ENCODE measurements around the gene PIM1.
A peak's percentile ranks its signal among the peaks of the same experiment; 100 is the strongest.
"Not testable (repeated sequence)": the region's sequence is repeated elsewhere in the genome, so short reads cannot be mapped to it uniquely, and the experiment has no call there.

The PIM1 gene

DNA sequence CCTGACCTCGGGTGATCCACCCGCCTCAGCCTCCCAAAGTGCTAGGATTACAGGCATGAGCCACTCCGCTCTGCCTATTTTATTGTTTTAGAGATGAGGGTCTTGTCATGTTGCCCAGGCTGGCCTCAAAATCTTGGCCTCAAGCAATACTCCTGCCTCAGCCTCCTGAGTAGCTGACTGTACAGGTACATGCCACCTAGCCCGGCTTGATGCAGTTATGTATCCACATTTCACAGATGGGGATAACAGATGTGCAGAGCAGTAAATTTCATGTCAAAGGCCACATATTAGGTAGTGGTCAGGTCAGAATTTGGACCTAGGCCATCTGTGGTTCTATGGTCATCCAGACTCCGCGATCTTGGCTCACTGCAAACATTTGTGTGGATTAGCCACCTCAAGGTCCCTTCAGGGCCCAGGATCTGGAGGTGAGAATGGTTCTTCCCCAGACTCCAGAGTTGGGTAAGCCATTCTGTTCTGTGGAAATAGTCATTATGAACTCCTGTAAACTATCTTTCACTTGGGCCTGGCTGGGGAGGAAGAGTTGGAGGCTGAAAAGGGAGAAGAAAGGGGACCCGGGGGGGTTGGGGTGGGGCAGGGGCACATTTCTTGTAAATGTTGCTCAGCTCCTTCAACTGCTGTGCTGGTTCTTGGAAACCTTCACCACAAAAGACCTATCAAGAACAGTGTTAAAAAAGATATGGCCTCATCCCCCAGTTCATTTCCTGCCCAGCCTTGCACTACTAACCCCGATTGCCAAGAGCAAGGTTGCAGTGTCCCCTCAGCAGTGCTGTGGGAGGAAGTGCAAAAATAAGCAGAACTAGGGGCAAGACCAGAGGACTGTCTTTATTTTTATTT, 13.0 kb downstream of the PIM1 start:
- peaks cover 52% of the 10 kb centered on the region for H3K4me1 Mint-ChIP-seq (ENCODE audit: low read depth)
- H3K27ac Mint-ChIP-seq, result peak overlapping the region; percentile 97
- H3K4me3 Mint-ChIP-seq, result peak overlapping the region; percentile 75
- no peaks in the 10 kb centered on the region for H3K27me3 Mint-ChIP-seq (ENCODE audit: low read depth)
- peaks cover 6% of the 10 kb centered on the region for H3K9me3 Mint-ChIP-seq
- peaks cover 18% of the 10 kb centered on the region for H3K36me3 Mint-ChIP-seq (ENCODE audit: low read depth)
- peak; percentile 74 for DNase-seq (ENCODE audit: low spot score)

DNA sequence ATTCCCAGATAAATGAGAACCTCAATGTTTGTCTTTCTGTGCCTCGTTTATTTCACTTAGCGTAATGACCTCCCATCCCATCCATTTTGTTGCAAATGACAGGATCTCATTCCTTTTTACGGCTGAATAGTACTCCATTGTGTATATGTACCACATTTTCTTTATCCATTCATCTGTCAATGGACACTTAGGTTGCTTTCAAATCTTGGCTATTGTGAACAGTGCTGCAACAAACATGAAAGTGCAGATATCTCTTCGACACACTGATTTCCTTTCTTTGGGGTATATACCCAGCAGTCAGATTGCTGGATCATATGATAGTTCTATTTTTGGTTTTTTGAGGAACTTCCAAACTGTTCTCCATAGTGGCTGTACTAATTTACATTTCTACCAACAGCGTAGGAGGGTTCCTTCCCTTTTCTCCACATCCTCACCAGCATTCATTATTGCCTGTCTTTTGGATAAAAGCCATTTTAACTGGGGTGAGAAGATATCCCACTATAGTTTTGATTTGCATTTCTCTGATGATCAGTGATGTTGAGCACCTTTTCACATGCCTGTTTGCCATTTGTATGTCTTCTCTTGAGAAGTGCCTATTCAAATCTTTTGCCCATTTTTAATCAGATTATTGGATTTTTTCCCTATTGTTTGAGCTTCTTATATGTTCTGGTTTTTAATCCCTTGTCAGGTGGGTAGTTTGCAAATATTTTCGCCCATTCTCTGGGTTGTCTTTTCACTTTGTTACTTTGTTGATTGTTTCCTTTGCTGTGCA, 16.2 kb downstream of the PIM1 start:
- peaks cover 21% of the 10 kb centered on the region for H3K36me3 Mint-ChIP-seq (ENCODE audit: low read depth)
- peak overlapping the region; percentile 38 for H3K4me3 Mint-ChIP-seq
- H3K27me3 Mint-ChIP-seq (ENCODE audit: low read depth); DNase-seq (ENCODE audit: low spot score); H3K9me3 Mint-ChIP-seq: not testable (repeated sequence)
- peaks cover 55% of the 10 kb centered on the region for H3K4me1 Mint-ChIP-seq (ENCODE audit: low read depth)
- peak overlapping the region; percentile 86 for H3K27ac Mint-ChIP-seq

DNA sequence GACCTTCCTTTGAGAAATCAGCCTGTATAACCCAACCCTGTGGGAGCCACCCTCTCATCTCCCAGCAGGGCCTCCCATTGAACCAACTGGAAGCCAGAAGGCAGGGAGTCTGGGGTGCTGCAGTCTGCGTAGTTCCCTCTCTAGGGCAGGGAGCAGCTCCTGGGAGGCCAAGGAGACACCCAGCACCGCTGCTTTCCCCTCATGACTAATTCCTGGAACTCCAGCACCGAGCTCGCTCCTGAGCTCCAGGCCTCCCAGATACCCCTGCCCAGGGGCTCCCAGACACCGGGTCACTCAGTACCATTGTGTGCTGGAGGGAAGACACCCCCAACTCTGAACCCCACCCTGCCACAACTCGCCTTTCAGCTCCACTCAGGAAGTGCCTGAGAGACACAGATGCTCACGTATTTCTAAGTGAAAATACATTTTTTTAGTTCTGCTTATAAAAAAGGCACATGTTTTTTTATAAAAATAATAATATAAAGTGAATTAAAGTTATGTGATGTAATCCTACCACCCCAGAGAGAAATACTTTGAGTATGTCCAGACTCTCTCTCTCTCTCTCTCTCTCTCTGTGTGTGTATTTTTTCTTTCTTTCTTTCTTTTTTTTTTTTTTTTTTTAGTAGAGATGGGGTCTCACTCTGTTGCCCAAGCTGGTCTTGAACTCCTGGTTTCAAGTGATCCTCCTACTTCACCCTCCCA, 17.5 kb downstream of the PIM1 start:
- H3K27me3 Mint-ChIP-seq (ENCODE audit: low read depth), result no peaks in the 10 kb centered on the region
- peaks cover 51% of the 10 kb centered on the region for H3K4me1 Mint-ChIP-seq (ENCODE audit: low read depth)
- H3K4me3 Mint-ChIP-seq, result peak overlapping the region; percentile 40
- peaks cover 4% of the 10 kb centered on the region for H3K9me3 Mint-ChIP-seq
- peaks cover 17% of the 10 kb centered on the region for H3K36me3 Mint-ChIP-seq (ENCODE audit: low read depth)
- no peak for DNase-seq (ENCODE audit: low spot score)
- H3K27ac Mint-ChIP-seq, result peak overlapping the region; percentile 86

DNA sequence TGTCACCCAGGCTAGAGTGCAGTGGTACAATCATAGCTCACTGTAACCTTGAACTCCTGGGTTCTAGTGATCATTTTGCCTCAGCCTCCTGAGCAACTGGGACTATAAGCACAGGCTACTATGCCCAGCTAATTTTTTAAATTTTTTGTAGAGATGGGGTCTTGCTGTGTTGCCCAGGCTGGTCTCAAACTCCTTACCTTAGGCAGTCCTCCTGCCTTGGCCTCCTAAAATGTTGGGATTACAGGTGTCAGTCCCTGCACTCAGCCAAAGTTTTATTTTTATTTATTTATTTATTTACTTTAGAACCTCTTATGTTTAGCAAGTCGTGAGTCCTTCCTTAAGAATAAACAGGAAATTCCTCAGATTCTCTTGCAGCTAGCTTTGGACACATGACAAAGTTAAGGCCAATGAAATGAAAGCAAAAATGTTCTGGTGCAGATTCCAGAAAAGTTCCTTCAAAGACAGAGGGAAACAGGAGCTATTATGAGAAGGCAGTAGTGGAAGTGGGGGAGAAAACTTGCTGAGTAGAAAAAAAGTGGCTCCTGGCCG, 19.1 kb downstream of the PIM1 start:
- Mint-ChIP-seq H3K27ac (peak overlapping the region; percentile 72), H3K36me3 (ENCODE audit: low read depth) (peaks cover 15% of the 10 kb centered on the region), H3K9me3 (peaks cover 4% of the 10 kb centered on the region), H3K4me3 (peak overlapping the region; percentile 63), H3K4me1 (ENCODE audit: low read depth) (peaks cover 56% of the 10 kb centered on the region), H3K27me3 (ENCODE audit: low read depth) (no peaks in the 10 kb centered on the region)
- DNase-seq (ENCODE audit: low spot score), result no peak

DNA sequence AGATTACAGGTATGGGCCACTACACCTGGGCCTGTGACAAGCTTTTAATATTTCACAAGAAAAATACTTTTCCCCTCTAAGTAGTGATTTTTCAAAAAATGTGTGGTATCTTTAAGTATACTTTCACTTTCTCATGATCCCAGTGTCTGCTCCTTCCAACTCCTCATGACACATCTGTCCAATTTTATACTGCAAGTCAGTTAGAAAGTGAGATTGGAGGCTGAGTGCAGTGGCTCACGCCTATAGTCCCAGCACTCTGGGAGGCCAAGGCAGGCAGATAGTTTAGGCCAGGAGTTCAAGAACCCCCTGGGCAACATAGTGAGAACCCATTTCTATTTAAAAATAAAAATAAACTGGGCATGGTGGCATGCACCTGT, 20.2 kb downstream of the PIM1 start:
- Mint-ChIP-seq H3K27me3 (ENCODE audit: low read depth) (no peaks in the 10 kb centered on the region), H3K36me3 (ENCODE audit: low read depth) (peaks cover 19% of the 10 kb centered on the region), H3K4me3 (peak overlapping the region; percentile 35), H3K4me1 (ENCODE audit: low read depth) (peaks cover 60% of the 10 kb centered on the region), H3K9me3 (peaks cover 4% of the 10 kb centered on the region), H3K27ac (peak overlapping the region; percentile 81)
- DNase-seq (ENCODE audit: low spot score), result peak; percentile 25

DNA sequence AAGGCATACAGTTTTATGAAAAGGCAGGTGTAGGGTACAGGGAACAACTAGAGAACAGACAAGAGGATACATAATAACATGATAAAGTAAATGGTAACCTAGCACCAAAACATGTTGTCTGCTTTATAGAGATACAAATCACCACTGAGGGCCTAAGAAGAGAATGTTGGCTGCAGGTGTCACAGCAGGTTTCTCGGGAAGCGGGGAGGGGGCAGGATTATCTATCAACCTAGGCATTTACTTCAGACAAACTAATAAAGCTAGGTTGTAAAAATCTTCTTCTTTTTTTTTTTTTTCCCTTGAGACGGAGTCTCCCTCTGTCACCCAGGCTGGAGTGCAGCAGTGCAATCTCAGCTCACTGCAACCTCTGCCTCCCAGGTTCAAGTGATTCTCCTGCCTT, 22.7 kb downstream of the PIM1 start:
- peaks cover 46% of the 10 kb centered on the region for H3K4me1 Mint-ChIP-seq (ENCODE audit: low read depth)

DNA sequence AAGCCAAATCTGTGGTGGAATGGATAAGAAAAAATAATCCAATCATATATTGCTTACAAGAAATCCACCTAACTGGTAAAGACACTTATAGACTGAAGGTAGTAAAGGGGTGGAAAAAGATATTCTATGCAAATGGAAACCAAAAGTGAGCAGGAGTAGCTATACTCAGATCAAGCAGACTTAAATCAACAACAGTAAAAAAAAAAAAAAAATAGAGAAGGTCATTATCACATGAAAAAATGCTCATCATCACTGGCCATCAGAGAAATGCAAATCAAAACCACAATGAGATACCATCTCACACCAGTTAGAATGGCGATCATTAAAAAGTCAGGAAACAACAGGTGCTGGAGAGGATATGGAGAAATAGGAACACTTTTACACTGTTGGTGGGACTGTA, 24.9 kb downstream of the PIM1 start:
- peak overlapping the region; percentile 85 for H3K27ac Mint-ChIP-seq
- not testable (repeated sequence) for H3K36me3 Mint-ChIP-seq (ENCODE audit: low read depth); H3K27me3 Mint-ChIP-seq (ENCODE audit: low read depth); DNase-seq (ENCODE audit: low spot score); H3K9me3 Mint-ChIP-seq
- peaks cover 33% of the 10 kb centered on the region for H3K4me1 Mint-ChIP-seq (ENCODE audit: low read depth)
- peak overlapping the region; percentile 51 for H3K4me3 Mint-ChIP-seq

More for the DNA sequence above, 22.7 kb downstream of the PIM1 start:
- DNase-seq (ENCODE audit: low spot score), result no peak
- no peaks in the 10 kb centered on the region for H3K9me3 Mint-ChIP-seq
- no peaks in the 10 kb centered on the region for H3K27me3 Mint-ChIP-seq (ENCODE audit: low read depth)
- no peak overlapping the region for H3K4me3 Mint-ChIP-seq
- H3K27ac Mint-ChIP-seq, result peak overlapping the region; percentile 79
- H3K36me3 Mint-ChIP-seq (ENCODE audit: low read depth), result peaks cover 11% of the 10 kb centered on the region

DNA sequence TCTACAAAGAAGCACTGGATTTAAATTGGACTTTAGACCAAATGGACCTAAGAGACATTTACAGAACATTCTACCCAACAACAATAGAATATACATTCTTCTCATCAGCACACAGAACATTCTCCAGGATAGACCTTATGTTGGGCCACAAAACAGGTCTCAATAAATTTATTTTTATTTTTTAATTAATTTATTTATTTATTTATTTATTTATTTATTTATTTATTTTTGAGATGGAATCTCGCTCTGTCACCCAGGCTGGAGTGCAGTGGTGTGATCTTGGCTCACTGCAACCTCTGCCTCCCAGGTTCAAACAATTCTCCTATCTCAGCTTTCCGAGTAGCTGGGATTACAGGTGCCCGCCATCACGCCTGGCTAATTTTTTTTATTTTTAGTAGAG, 26.5 kb downstream of the PIM1 start:
- H3K27ac Mint-ChIP-seq; H3K9me3 Mint-ChIP-seq; H3K36me3 Mint-ChIP-seq (ENCODE audit: low read depth); H3K27me3 Mint-ChIP-seq (ENCODE audit: low read depth); DNase-seq (ENCODE audit: low spot score); H3K4me3 Mint-ChIP-seq: not testable (repeated sequence)
- H3K4me1 Mint-ChIP-seq (ENCODE audit: low read depth), result peaks cover 35% of the 10 kb centered on the region

DNA sequence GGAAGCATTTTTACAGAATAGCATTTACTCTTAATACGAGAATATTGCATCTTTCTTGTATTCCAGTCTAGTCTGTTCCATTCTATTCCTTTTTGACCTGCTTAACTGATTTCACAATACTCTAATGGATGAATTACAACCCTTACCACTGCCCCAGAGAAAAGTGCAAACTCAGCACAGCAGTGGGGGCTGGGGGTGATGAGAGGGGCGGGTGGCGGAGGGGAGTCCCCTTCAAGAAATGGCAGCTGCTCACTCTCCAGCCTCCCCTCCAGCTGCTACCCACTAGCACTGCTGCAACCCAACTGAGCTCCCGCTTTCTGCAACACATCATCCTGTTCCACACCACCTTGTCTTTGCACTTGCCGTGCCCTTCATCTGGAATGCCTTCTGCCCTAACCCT, 30.1 kb downstream of the PIM1 start:
- H3K36me3 Mint-ChIP-seq (ENCODE audit: low read depth), result no peaks in the 10 kb centered on the region
- H3K27ac Mint-ChIP-seq, result peak overlapping the region; percentile 65
- H3K9me3 Mint-ChIP-seq, result no peaks in the 10 kb centered on the region
- no peak for DNase-seq (ENCODE audit: low spot score)
- no peak overlapping the region for H3K4me3 Mint-ChIP-seq
- no peaks in the 10 kb centered on the region for H3K27me3 Mint-ChIP-seq (ENCODE audit: low read depth)
- H3K4me1 Mint-ChIP-seq (ENCODE audit: low read depth), result peaks cover 34% of the 10 kb centered on the region

DNA sequence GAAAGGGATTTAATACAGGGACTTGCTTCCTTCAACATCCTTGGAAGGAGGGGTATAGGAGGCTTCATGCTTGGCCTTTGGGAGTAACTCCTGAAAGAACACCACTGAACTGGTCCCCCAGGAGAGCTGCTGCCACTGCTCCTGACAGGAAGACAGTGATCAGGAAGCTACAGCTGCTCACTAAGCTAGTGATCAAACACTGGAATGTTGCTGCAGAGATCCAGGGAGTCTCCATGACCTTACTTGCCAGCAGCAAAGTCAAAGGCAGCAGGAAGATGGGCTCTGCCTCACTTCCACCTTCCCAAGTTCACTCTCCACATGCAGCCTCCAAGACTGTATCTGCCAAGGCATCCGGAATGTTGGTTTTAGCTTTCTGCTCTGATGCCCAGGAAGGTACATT, 31.8 kb downstream of the PIM1 start:
- Mint-ChIP-seq H3K4me3 (no peak overlapping the region), H3K36me3 (ENCODE audit: low read depth) (no peaks in the 10 kb centered on the region), H3K9me3 (no peaks in the 10 kb centered on the region), H3K27me3 (ENCODE audit: low read depth) (no peaks in the 10 kb centered on the region), H3K4me1 (ENCODE audit: low read depth) (peaks cover 43% of the 10 kb centered on the region), H3K27ac (peak overlapping the region; percentile 22)
- no peak for DNase-seq (ENCODE audit: low spot score)

DNA sequence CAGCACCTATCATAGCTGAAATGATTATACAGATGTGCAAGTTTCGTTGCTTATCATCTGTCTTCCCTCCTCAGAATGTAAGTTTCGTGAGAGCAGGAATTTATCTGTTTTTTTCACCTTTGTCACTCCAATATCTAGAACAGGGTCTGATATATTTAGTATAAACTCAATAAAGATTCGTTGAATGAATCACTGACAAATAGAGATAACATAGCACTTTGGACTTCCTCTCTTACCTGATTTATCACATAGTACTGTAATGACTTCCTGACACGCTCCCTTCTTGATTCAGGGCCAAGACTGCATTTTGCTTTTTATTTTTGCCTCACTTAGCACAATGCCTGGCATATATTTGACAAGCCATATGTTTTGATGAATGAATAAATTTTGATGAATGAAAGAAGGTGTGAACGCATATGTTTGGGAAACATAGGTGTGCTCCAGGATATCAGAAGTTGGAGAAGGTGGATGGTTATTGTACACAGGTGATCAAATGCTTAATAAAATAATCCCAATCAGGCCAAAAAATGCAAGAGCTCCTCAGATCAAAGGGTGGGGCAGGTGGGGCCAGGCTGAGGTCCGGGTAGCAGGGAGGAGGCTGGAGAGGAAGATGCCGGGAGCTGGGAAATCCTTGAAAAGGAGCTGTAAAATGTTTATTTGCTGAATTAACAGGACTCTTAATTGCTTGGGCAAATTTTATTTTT, 33.0 kb downstream of the PIM1 start:
- Mint-ChIP-seq H3K36me3 (ENCODE audit: low read depth) (no peaks in the 10 kb centered on the region), H3K27ac (peak overlapping the region; percentile 84), H3K4me3 (peak overlapping the region; percentile 45), H3K9me3 (no peaks in the 10 kb centered on the region), H3K27me3 (ENCODE audit: low read depth) (no peaks in the 10 kb centered on the region), H3K4me1 (ENCODE audit: low read depth) (peaks cover 53% of the 10 kb centered on the region)
- no peak for DNase-seq (ENCODE audit: low spot score)

DNA sequence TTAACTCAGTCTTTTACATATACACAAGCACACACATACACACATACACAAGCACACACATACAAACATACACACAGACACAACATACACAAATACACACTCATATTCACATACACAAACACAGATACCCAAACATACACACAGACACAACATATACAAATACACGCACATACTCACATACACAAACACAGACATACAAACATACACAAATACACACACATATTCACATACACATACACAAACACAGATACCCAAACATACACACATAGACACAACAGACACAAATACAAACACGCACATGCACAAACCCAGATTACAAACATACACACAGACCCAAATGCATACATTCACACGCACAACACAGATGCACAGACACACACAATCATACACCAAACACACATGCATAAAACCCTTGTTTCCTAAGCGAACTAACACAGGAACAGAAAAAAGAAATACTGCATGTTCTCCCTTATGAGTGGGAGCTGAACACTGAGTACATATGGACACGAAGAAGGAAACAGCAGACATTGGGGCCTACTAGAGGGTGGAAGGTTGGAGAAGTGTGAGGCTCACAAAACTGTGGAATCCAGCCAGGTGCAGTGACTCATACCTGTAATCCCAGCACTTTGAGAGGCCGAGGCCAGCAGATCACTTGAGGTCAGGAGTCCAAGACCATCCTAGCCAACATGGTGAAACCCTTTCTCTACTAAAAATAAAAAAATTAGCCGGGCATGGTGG, 34.2 kb downstream of the PIM1 start:
- no peak overlapping the region for H3K4me3 Mint-ChIP-seq

More for the DNA sequence above, 34.2 kb downstream of the PIM1 start:
- Mint-ChIP-seq H3K27ac (peak overlapping the region; percentile 27), H3K4me1 (ENCODE audit: low read depth) (peaks cover 60% of the 10 kb centered on the region), H3K27me3 (ENCODE audit: low read depth) (no peaks in the 10 kb centered on the region), H3K9me3 (no peaks in the 10 kb centered on the region), H3K36me3 (ENCODE audit: low read depth) (no peaks in the 10 kb centered on the region)
- no peak for DNase-seq (ENCODE audit: low spot score)

All from T-helper 2 cell treated with Interferon-gamma antibody and Interleukin-4, amounts not matched to agents 5 μg/mL and 100 μg/mL, for 36 hours (primary cell).